ENCODE data around the gene SLC25A1. TPM values are rescaled to one million over a fixed set of nuclear protein-coding genes. Genes with fewer than 3 reads are reported as not detected.

The SLC25A1 gene
- total RNA-seq, 1 experiment from 2014 or later, result 120 TPM

DNA sequence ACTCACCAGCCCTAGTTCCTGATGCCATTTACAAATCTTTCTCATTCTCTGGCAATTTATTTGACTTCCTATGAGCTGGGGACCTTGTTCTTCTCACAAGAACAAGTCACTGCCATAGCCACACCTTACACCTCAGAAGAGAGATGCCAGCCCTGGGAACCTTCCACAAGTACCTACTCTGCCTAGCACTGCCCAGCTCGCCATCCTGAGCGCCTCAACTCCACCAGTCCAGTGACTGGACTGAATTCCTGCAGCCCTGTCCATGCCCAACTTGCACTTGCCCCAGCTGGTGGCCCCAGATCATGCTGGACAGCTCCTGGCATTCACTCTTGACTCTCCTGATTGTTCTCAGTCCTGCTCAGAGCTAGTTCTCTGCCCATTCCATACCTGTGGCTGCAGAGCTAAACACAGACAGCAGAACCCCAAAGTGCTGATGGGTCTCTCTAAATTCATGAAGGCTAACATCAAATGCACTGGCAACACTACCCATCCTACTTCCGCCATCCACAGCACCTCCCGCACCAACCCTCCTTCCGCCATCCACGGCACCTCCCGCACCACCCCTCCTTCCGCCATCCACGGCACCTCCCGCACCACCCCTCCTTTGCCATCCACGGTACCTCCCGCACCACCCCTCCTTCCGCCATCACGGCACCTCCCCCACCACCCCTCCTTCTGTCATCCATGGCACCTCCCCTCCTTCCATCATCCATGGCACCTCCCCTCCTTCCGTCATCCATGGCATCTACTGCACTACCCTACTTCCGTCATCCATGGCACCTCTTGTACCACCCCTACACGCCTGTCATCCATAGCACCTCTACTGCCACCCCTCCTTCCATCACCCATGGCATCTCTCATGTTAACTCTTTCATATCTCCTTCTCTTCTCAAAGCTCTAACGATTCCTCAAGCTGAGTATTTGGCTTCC is 23.6 kb upstream of the SLC25A1 start:
- H3K36me3 Mint-ChIP-seq (ENCODE audit: insufficient read depth, unreplicated experiment), result no peaks in the 10 kb centered on the region

DNA sequence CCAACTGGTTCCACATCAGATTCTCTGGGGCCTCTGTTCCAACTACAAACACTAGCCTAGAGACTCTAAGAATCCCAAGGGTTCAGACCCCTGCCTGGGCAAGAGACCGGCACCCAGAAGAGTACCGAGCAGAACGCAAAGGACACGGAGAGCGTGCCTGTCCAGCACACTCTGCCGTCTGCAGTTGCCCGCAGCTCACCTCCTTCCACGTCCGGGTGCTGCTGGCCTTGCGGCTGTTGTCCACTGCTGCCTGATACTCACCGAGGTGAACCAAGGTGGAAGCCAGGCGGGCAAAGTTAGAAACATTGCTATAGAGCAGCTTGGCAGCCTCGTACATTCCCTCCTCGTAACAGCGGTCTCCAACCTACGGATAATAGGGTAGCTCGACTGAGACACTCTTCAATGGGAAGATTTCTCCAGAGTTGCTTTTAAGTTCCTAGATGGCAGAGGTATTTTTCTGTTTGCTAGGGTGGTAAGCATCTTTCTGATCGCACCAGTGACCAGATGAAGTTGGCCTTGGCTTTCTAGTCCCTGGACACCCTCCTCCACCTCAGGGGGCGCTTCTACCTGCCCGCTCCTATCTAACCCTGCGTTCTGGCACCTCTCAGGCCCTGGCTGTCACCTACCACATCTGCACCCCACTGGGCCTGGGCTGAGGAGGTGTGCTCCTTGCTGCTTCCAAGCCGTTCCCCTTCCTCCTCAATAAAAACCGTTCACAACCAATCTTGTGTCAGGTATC is 22.8 kb upstream of the SLC25A1 start:
- no peak overlapping the region for H3K4me3 Mint-ChIP-seq (ENCODE audit: low read depth, unreplicated experiment)
- intact Hi-C loops (cut with micrococcal nuclease; ENCODE audit: unreplicated experiment), result no loop called here
- no peaks in the 10 kb centered on the region for H3K9me3 Mint-ChIP-seq (ENCODE audit: low read depth, unreplicated experiment)
- H3K36me3 Mint-ChIP-seq (ENCODE audit: insufficient read depth, unreplicated experiment), result no peaks in the 10 kb centered on the region
- H3K4me1 Mint-ChIP-seq (ENCODE audit: low read depth, unreplicated experiment), result no peaks in the 10 kb centered on the region
- TF ChIP-seq, protein P1, sequence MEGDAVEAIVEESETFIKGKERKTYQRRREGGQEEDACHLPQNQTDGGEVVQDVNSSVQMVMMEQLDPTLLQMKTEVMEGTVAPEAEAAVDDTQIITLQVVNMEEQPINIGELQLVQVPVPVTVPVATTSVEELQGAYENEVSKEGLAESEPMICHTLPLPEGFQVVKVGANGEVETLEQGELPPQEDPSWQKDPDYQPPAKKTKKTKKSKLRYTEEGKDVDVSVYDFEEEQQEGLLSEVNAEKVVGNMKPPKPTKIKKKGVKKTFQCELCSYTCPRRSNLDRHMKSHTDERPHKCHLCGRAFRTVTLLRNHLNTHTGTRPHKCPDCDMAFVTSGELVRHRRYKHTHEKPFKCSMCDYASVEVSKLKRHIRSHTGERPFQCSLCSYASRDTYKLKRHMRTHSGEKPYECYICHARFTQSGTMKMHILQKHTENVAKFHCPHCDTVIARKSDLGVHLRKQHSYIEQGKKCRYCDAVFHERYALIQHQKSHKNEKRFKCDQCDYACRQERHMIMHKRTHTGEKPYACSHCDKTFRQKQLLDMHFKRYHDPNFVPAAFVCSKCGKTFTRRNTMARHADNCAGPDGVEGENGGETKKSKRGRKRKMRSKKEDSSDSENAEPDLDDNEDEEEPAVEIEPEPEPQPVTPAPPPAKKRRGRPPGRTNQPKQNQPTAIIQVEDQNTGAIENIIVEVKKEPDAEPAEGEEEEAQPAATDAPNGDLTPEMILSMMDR (IDR thresholded peaks at IDR 0.05; ENCODE audit: unreplicated experiment), result no peak
- H3K27ac Mint-ChIP-seq (ENCODE audit: unreplicated experiment), result no peak overlapping the region
- CTCF ChIA-PET, result interaction anchor here (1.1 kb wide), 1 partner anchor 22 kb away, joined by 3 read pairs; no protein-coding TSS in a partner anchor
- DNase-seq, result no peak
- H3K27me3 Mint-ChIP-seq (ENCODE audit: unreplicated experiment), result peaks cover 45% of the 10 kb centered on the region
- BruUV-seq (replicated peaks), result no TSS peak

More for the DNA sequence above, 23.6 kb upstream of the SLC25A1 start:
- Mint-ChIP-seq H3K27me3 (ENCODE audit: unreplicated experiment) (peaks cover 41% of the 10 kb centered on the region), H3K9me3 (ENCODE audit: low read depth, unreplicated experiment) (no peaks in the 10 kb centered on the region), H3K4me1 (ENCODE audit: low read depth, unreplicated experiment) (no peaks in the 10 kb centered on the region), H3K4me3 (ENCODE audit: low read depth, unreplicated experiment) (no peak overlapping the region), H3K27ac (ENCODE audit: unreplicated experiment) (no peak overlapping the region)
- TF ChIP-seq, protein P1 (IDR thresholded peaks at IDR 0.05; ENCODE audit: unreplicated experiment), result no peak
- CTCF ChIA-PET, result interaction anchor here (1.1 kb wide), 1 partner anchor 22 kb away, joined by 3 read pairs; no protein-coding TSS in a partner anchor
- intact Hi-C loops (cut with micrococcal nuclease; ENCODE audit: unreplicated experiment), result no loop called here
- no TSS peak for BruUV-seq (replicated peaks)
- no peak for DNase-seq

DNA sequence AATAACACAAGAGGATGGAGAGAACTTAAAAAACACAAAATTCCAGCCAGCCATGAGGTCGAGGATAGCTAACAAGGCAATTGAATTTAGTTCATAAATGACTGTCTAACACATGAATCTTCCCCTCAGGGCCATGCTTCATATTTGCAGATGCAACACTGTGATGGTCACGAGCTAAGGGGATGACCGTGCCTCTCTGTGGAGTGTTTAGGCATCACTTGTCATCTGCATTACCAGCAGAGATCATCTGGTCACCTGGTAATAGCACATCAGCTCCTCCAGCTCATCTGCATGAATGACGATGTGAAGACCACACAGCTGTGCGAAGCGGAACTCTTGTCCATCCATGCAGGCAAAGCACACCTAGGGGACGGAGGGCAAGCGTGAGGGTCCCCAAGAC is 20.9 kb upstream of the SLC25A1 start:
- Mint-ChIP-seq H3K27me3 (ENCODE audit: unreplicated experiment) (peaks cover 44% of the 10 kb centered on the region), H3K9me3 (ENCODE audit: low read depth, unreplicated experiment) (no peaks in the 10 kb centered on the region), H3K4me1 (ENCODE audit: low read depth, unreplicated experiment) (no peaks in the 10 kb centered on the region), H3K4me3 (ENCODE audit: low read depth, unreplicated experiment) (no peak overlapping the region), H3K27ac (ENCODE audit: unreplicated experiment) (no peak overlapping the region), H3K36me3 (ENCODE audit: insufficient read depth, unreplicated experiment) (no peaks in the 10 kb centered on the region)
- CTCF ChIA-PET, result interaction anchor here (0.6 kb wide), 1 partner anchor 1219 kb away, joined by 6 read pairs; no protein-coding TSS in a partner anchor
- intact Hi-C loops (cut with micrococcal nuclease; ENCODE audit: unreplicated experiment), result no loop called here
- BruUV-seq (replicated peaks), result no TSS peak
- DNase-seq, result no peak
- TF ChIP-seq, protein P1 (IDR thresholded peaks at IDR 0.05; ENCODE audit: unreplicated experiment), result no peak

DNA sequence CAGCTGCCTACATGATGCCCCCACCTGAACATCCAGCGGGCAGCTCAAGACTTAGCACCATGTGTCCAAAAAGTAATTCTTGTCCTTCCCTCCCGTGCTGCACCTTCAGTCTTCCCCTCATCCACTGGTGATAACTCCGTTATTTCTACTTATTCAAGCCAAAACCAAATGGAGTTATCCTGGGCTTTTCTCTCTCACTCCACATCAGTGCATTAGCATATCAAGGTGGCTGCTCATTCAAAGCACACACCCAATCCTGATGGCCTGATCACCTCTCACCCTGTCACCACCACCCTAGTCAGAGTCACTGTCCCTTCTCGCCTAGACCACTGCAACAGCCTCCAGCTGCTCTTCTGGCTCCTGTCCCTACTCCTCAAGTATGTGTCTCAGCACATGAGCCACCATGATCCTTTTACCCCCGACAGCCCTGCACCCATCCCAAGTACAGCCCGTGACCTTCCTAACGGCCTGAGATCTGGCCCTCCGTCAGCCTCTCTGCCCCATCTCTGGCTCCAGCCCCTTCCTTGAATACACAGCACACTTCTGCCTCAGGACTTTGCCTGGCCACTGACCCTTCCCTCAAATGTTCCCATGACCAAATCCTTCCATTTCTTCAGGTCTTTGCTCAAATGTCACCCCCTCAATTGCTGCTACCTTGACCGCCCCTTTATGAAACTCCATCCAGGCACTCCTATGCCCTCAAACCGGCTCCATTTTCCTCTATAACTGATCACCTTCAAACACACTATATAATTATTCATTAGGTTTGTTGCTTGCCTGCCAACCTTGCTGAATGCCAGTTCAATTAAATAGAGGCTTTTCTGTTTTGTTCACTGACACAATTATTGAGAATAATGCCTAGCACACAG is 19.7 kb upstream of the SLC25A1 start:
- Mint-ChIP-seq H3K4me3 (ENCODE audit: low read depth, unreplicated experiment) (no peak overlapping the region), H3K27ac (ENCODE audit: unreplicated experiment) (no peak overlapping the region), H3K27me3 (ENCODE audit: unreplicated experiment) (peaks cover 31% of the 10 kb centered on the region), H3K9me3 (ENCODE audit: low read depth, unreplicated experiment) (no peaks in the 10 kb centered on the region), H3K4me1 (ENCODE audit: low read depth, unreplicated experiment) (no peaks in the 10 kb centered on the region), H3K36me3 (ENCODE audit: insufficient read depth, unreplicated experiment) (no peaks in the 10 kb centered on the region)
- no TSS peak for BruUV-seq (replicated peaks)
- intact Hi-C loops (cut with micrococcal nuclease; ENCODE audit: unreplicated experiment), result no loop called here
- CTCF ChIA-PET, result interaction anchor here (0.6 kb wide), 1 partner anchor 532 kb away, joined by 6 read pairs; no protein-coding TSS in a partner anchor
- TF ChIP-seq, protein P1 (IDR thresholded peaks at IDR 0.05; ENCODE audit: unreplicated experiment), result no peak
- DNase-seq, result no peak
